Activated CD8-positive, alpha-beta T cell treated with anti-CD3 and anti-CD28 coated beads, Interleukin-2, amount 10 ng/mL, durations not matched to agents 7 days and 5 days (primary cell): Measurements from ENCODE around the gene NDUFS2. TPM values are rescaled to one million over a fixed set of nuclear protein-coding genes. Genes with fewer than 3 reads are reported as not detected.

Experiments
- ATAC-seq: fragments of 150-1000 bp; cut with Tn5 transposase; one replicate; pipeline ENCODE4 v1.10.0; 2021; ENCODE audit warnings: moderate library complexity
- CTCF ChIA-PET: fragments of 350-600 bp; sonication (Branson Sonifier 250); formaldehyde crosslinking; loops from one replicate; lab custom pipeline; 2021; ENCODE audit warnings: antibody characterized with exemption; lab: Charles Lee
- POLR2A ChIA-PET: fragments of 350-600 bp; sonication (Branson Sonifier 250); formaldehyde crosslinking; loops from one replicate; lab custom pipeline; 2021; ENCODE audit warnings: antibody characterized with exemption; lab: Charles Lee
- DNase-seq: peaks from one replicate; pipeline ENCODE4 v3.0.0-alpha.2; 2020
- H3K27ac Mint-ChIP-seq: one replicate; pipeline ENCODE4 v1.8.0; 2021; ENCODE audit warnings: mild to moderate bottlenecking, mixed read lengths
- H3K27me3 Mint-ChIP-seq: one replicate; pipeline ENCODE4 v1.8.0; 2021; ENCODE audit warnings: low read depth, mixed read lengths
- H3K36me3 Mint-ChIP-seq: one replicate; pipeline ENCODE4 v1.8.0; 2021; ENCODE audit warnings: low read depth, mixed read lengths
- H3K4me1 Mint-ChIP-seq: one replicate; pipeline ENCODE4 v1.8.0; 2021; ENCODE audit warnings: low read depth, mixed read lengths
- H3K4me3 Mint-ChIP-seq: one replicate; pipeline ENCODE4 v1.8.0; 2021; ENCODE audit warnings: mild to moderate bottlenecking, mixed read lengths
- H3K9me3 Mint-ChIP-seq: one replicate; pipeline ENCODE4 v1.8.0; 2022; ENCODE audit warnings: mixed read lengths; ENCODE audit not compliant: insufficient read depth
- total RNA-seq, 2 experiments: library from RNA; stranded (reverse); gene quantifications; one replicate each; pipeline ENCODE4 v1.2.3, GENCODE V29; 2021

The NDUFS2 gene
- total RNA-seq, 2 experiments from 2014 or later: 73.6 to 76.8 TPM

DNA sequence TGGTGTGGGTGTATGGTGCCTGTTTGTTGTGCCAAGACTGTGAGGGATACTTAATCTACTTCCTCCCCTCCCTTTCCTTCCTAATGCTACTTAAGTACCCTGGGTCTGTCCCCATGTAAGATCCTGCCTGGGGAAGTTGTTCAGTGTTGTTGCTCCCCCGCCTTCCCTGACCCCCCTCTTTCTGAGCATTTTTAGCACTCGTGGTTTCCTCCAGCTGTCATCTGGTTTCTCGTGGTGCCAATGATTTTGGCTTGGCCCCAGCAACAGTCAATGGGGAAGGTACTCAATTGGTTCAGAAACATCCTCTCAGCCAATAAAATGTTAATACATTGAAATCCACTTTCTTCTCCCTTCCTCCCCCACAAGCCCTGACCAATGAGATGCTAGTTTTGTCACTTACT lies 16.9 kb upstream of the NDUFS2 start:
- Mint-ChIP-seq H3K4me1 (peaks cover 79% of the 10 kb centered on the region), H3K36me3 (peaks cover 9% of the 10 kb centered on the region), H3K27me3 (no peaks in the 10 kb centered on the region), H3K4me3 (peak overlapping the region; percentile 62), H3K9me3 (no peaks in the 10 kb centered on the region), H3K27ac (peak overlapping the region; percentile 91)
- ChIA-PET POLR2A (interaction anchor here (0.7 to 2.2 kb wide), 10 partner anchors 8 to 85 kb away, joined by 3 to 14 read pairs (median 5); partner anchors contain the start of genes ADAMTS4, B4GALT3, NDUFS2 and PPOX), CTCF (interaction anchor here (0.8 to 2.9 kb wide), 9 partner anchors 9 to 202 kb away, joined by 3 to 32 read pairs (median 5); partner anchors contain the start of genes NDUFS2, PPOX and TOMM40L)
- ATAC-seq: peak; percentile 83
- DNase-seq: peak; percentile 90

GRCh38 chr1:161185732-161186311 lies 16.3 kb upstream of the NDUFS2 start:
- Mint-ChIP-seq H3K4me1 (peaks cover 74% of the 10 kb centered on the region), H3K9me3 (no peaks in the 10 kb centered on the region), H3K4me3 (peak overlapping the region; percentile 62), H3K27me3 (no peaks in the 10 kb centered on the region), H3K36me3 (peaks cover 9% of the 10 kb centered on the region), H3K27ac (peak overlapping the region; percentile 91)
- no peak for DNase-seq
- ATAC-seq: no peak
- ChIA-PET CTCF (interaction anchor here (0.8 to 2.9 kb wide), 12 partner anchors 9 to 201 kb away, joined by 3 to 32 read pairs (median 4); partner anchors contain the start of genes CFAP126, NDUFS2, PPOX and TOMM40L), POLR2A (interaction anchor here (0.7 to 2.2 kb wide), 10 partner anchors 9 to 85 kb away, joined by 3 to 14 read pairs (median 5); partner anchors contain the start of genes ADAMTS4, B4GALT3, NDUFS2 and PPOX)

GRCh38 chr1:161187311-161187710 lies 14.9 kb upstream of the NDUFS2 start:
- H3K4me1 Mint-ChIP-seq: peaks cover 66% of the 10 kb centered on the region
- no peak for ATAC-seq
- ChIA-PET CTCF (interaction anchor here (0.6 to 2.9 kb wide), 3 partner anchors 15 to 39 kb away, joined by 3 to 32 read pairs (median 25); partner anchors contain the start of genes PPOX and TOMM40L), POLR2A (interaction anchor here (1.0 to 1.7 kb wide), 3 partner anchors 10 to 19 kb away, joined by 4 to 13 read pairs (median 11); partner anchors contain the start of genes B4GALT3 and NDUFS2)
- H3K27ac Mint-ChIP-seq: peak overlapping the region; percentile 91
- DNase-seq: no peak
- peaks cover 5% of the 10 kb centered on the region for H3K36me3 Mint-ChIP-seq
- no peak overlapping the region for H3K4me3 Mint-ChIP-seq
- H3K9me3 Mint-ChIP-seq: no peaks in the 10 kb centered on the region
- H3K27me3 Mint-ChIP-seq: no peaks in the 10 kb centered on the region

- no peak for DNase-seq
- CTCF ChIA-PET: interaction anchor here (2.1 kb wide), 1 partner anchor 22 kb away, joined by 7 read pairs; the partner anchor contains the start of gene PPOX
- Mint-ChIP-seq H3K4me1 (peaks cover 66% of the 10 kb centered on the region), H3K27ac (no peak overlapping the region), H3K9me3 (no peaks in the 10 kb centered on the region), H3K4me3 (no peak overlapping the region), H3K36me3 (peaks cover 2% of the 10 kb centered on the region), H3K27me3 (no peaks in the 10 kb centered on the region)
- no peak for ATAC-seq
- POLR2A ChIA-PET: interaction anchor here (1.5 kb wide), 1 partner anchor 14 kb away, joined by 3 read pairs; the partner anchor contains the start of gene NDUFS2
Measured at GRCh38 chr1:161188381-161188780, 13.8 kb upstream of the NDUFS2 start.

- DNase-seq (no peak), ATAC-seq (no peak)
- Mint-ChIP-seq H3K27me3 (no peaks in the 10 kb centered on the region), H3K36me3 (no peaks in the 10 kb centered on the region), H3K4me1 (peaks cover 59% of the 10 kb centered on the region), H3K4me3 (no peak overlapping the region), H3K27ac (no peak overlapping the region), H3K9me3 (no peaks in the 10 kb centered on the region)
- POLR2A ChIA-PET: interaction anchor here (1.5 to 1.6 kb wide), 2 partner anchors 13 to 23 kb away, joined by 3 read pairs; partner anchors contain the start of genes NDUFS2 and PPOX
- CTCF ChIA-PET: interaction anchor here (2.1 kb wide), 1 partner anchor 23 kb away, joined by 7 read pairs; the partner anchor contains the start of gene PPOX
Measured at GRCh38 chr1:161189036-161189435, 13.1 kb upstream of the NDUFS2 start.

DNA sequence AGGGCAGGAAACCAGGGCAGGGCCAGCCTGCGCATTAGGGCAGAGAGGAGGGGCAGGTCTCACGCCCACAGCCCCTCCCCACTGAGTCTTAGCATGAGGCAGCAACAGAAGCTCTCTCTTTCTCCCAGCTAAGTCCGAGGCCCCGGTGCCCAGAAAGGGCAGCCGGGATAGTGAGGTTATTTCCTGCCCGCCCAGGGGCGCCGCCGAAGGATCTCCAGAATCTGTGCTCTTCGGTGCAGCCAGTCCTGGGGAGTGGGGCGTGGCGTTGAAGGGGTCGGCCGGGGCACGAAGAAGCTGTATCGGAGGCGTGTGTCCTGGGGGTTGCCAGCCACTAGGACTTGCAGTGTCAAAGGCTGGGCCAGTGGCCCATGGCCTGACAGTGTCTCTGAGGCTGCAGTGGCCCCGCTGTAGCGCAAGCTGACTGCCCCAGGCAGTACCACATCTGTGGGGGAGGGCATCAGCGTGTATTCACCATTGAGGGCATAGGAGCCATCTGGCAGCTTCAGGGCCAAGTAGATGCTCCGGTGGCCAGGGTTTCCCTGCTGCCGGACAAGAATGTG lies 11.1 kb upstream of the NDUFS2 start:
- Mint-ChIP-seq H3K9me3 (no peaks in the 10 kb centered on the region), H3K27me3 (no peaks in the 10 kb centered on the region), H3K4me1 (peaks cover 58% of the 10 kb centered on the region), H3K27ac (no peak overlapping the region), H3K36me3 (no peaks in the 10 kb centered on the region), H3K4me3 (no peak overlapping the region)
- DNase-seq: no peak
- ATAC-seq: no peak
- POLR2A ChIA-PET: interaction anchor here (0.5 to 4.2 kb wide), 8 partner anchors 9 to 930 kb away, joined by 3 to 38 read pairs (median 5); partner anchors contain the start of genes B4GALT3, NDUFS2, PPOX and SDHC
- CTCF ChIA-PET: interaction anchor here (0.8 to 5.2 kb wide), 16 partner anchors 10 to 191 kb away, joined by 3 to 72 read pairs (median 18); partner anchors contain the start of genes APOA2, B4GALT3, NDUFS2 and PPOX

DNA sequence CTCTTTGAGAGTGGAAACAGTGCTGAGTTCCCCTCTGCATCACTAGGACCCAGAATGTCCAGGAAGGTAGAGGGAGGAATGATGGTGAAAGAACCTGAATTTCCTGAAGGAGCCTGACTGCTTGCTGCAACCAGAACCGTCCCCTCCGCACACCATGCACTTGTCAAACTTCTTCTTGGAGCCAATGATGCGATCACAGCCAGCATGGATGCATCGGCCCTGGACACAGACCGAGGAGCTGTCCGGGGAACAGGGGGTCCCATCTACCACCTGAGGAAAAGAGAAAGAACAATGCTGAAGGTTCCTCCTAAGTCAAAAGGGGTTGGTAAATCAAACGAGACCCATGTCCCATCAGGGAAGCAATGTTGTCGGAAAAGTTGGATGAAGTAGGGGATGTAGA lies 10.2 kb upstream of the NDUFS2 start:
- DNase-seq (no peak), ATAC-seq (no peak)
- H3K36me3 Mint-ChIP-seq: no peaks in the 10 kb centered on the region
- H3K4me3 Mint-ChIP-seq: no peak overlapping the region
- H3K27me3 Mint-ChIP-seq: no peaks in the 10 kb centered on the region
- H3K9me3 Mint-ChIP-seq: no peaks in the 10 kb centered on the region
- H3K27ac Mint-ChIP-seq: peak overlapping the region; percentile 40
- CTCF ChIA-PET: interaction anchor here (0.7 to 5.2 kb wide), 25 partner anchors 11 to 216 kb away, joined by 3 to 72 read pairs (median 7); partner anchors contain the start of genes APOA2, B4GALT3, CFAP126 and NDUFS2
- peaks cover 58% of the 10 kb centered on the region for H3K4me1 Mint-ChIP-seq
- POLR2A ChIA-PET: interaction anchor here (0.6 to 4.2 kb wide), 6 partner anchors 10 to 931 kb away, joined by 3 to 38 read pairs (median 9); partner anchors contain the start of genes B4GALT3, NDUFS2, PPOX and SDHC

DNA sequence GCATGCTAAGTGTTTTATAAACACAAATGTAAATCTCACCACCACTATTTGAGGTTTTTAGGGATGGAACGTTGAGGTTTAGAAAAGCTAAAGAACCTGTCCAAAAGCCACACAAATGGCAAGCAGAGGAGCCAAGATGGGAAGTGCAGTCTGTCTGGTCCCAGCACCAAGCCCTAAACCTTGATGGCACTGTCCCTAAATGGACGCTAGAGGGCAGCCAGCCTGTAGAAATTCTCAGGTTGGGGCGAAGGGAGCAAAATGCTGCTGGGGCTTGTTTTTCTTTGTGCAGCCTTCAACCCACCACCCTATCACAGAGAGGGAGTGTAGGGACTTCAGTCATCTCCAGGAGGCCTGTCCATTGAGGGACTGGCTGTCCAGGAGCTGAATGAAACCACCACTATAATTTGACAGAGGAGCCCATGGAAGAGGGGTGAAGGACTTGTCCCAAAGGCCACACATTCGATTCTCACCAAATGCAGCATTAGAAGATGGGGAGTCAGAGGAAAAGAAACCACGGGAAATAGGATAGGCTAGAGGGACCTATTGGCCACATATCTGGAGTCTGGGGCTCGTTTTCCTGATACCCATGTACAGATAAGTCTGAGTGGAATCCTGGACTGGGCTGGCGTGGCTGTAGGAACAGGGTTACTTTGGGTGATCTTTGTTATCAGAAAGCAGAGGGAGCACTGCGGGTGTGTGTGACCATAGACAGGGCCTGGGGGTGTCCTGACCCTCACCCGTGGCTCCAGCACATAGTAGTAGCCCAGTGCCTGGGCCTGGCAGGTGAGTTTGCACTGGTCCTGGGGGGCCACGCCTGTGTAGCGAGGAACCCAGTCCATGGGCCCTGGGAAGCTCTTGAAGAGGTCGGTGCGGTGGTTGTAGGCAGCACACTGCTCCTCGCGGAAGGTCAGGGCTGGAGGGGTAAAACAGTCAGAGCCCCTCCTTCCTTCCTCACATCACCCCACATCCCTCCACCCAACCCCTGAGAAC lies 9.4 kb upstream of the NDUFS2 start:
- ATAC-seq: peak; percentile 93
- peak overlapping the region; percentile 82 for H3K27ac Mint-ChIP-seq

DNA sequence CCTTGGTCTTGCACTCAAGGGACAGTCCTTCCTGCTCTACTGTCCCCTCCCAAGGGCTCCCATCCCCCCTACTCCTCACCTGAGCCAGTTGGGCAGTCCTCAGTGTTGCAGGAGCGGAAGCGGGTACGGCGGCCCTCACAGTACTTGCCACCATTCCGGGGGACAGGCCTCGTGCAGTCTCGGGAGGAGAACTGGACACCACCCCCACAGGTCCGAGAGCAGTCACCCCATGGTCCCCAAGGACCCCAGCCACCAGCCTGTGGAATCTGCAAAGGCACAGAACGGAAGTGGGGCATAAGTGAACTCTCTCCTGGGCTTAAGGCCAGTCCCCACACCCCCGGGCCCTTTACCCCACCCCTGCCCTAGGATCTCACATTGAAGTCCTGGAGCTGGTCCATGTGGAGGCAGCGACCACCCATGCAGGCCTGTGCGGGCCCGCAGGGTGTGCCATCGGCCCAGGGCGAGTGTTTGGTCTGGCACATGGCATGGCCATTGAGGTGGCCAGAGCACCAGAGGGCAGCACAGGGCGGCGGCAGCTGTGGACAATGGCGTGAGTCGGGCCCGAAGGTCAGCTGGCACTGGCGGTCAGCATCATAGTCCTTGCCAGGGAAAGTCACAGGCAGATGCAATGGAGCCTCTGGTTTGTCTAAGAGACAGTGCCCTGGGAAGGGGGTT lies 8.5 kb upstream of the NDUFS2 start:
- Mint-ChIP-seq H3K9me3 (no peaks in the 10 kb centered on the region), H3K4me3 (no peak overlapping the region), H3K27me3 (no peaks in the 10 kb centered on the region), H3K27ac (peak overlapping the region; percentile 34), H3K36me3 (no peaks in the 10 kb centered on the region), H3K4me1 (peaks cover 53% of the 10 kb centered on the region)
- CTCF ChIA-PET: interaction anchor here (1.1 to 5.2 kb wide), 13 partner anchors 8 to 188 kb away, joined by 3 to 72 read pairs (median 19); partner anchors contain the start of genes NDUFS2, PPOX and TOMM40L
- POLR2A ChIA-PET: interaction anchor here (2.8 to 4.2 kb wide), 3 partner anchors 8 to 28 kb away, joined by 13 to 38 read pairs (median 16); partner anchors contain the start of genes NDUFS2 and PPOX
- no peak for DNase-seq
- no peak for ATAC-seq

More for the DNA sequence above, 9.4 kb upstream of the NDUFS2 start:
- Mint-ChIP-seq H3K36me3 (no peaks in the 10 kb centered on the region), H3K27me3 (no peaks in the 10 kb centered on the region), H3K9me3 (no peaks in the 10 kb centered on the region), H3K4me3 (no peak overlapping the region), H3K4me1 (peaks cover 57% of the 10 kb centered on the region)
- ChIA-PET CTCF (interaction anchor here (0.7 to 5.2 kb wide), 23 partner anchors 11 to 215 kb away, joined by 3 to 72 read pairs (median 8); partner anchors contain the start of genes APOA2, B4GALT3, CFAP126 and NDUFS2), POLR2A (interaction anchor here (1.7 to 4.2 kb wide), 4 partner anchors 9 to 27 kb away, joined by 4 to 38 read pairs (median 14); partner anchors contain the start of genes B4GALT3, NDUFS2 and PPOX)
- DNase-seq: peak; percentile 82

GRCh38 chr1:161195171-161195570 lies 7.0 kb upstream of the NDUFS2 start:
- POLR2A ChIA-PET: no interaction called here
- H3K27ac Mint-ChIP-seq: peak overlapping the region; percentile 84
- ATAC-seq: no peak
- H3K36me3 Mint-ChIP-seq: no peaks in the 10 kb centered on the region
- H3K27me3 Mint-ChIP-seq: no peaks in the 10 kb centered on the region
- peaks cover 61% of the 10 kb centered on the region for H3K4me1 Mint-ChIP-seq
- CTCF ChIA-PET: interaction anchor here (1.1 to 4.7 kb wide), 5 partner anchors 10 to 179 kb away, joined by 3 to 22 read pairs (median 11); partner anchors contain the start of genes PPOX and TOMM40L
- no peak overlapping the region for H3K4me3 Mint-ChIP-seq
- H3K9me3 Mint-ChIP-seq: no peaks in the 10 kb centered on the region
- no peak for DNase-seq
